22Rv1 (cell line): ENCODE measurements around the gene CYGB.

Experiments used
- CTCF ChIP-seq: fragments of 450-650 bp; IDR thresholded peaks from 2 replicates; pipeline ENCODE4 v1.5.1; 2017; ENCODE audit warnings: mild to moderate bottlenecking
- ZFX ChIP-seq: fragments of 450-650 bp; IDR thresholded peaks from 2 replicates; pipeline ENCODE4 v1.6.1; 2017; ENCODE audit warnings: antibody characterized with exemption, borderline replicate concordance

- TF ChIP-seq CTCF = no peak
- no peak for TF ChIP-seq ZFX
Measured at GRCh38 chr17:76492123-76492988, 45.2 kb downstream of the CYGB start.
